OCI-M2 (cell line): ENCODE results near the gene CCK.
"Not testable (repeated sequence)": the region's sequence is repeated elsewhere in the genome, so short reads cannot be mapped to it uniquely, and the experiment has no call there.

Experiments
- DNase-seq: peaks from one replicate; lab custom pipeline; 2025; ENCODE audit not compliant: unreplicated experiment; lab: John Stamatoyannopoulos, UW

CCK gene, protein sequence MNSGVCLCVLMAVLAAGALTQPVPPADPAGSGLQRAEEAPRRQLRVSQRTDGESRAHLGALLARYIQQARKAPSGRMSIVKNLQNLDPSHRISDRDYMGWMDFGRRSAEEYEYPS

DNA sequence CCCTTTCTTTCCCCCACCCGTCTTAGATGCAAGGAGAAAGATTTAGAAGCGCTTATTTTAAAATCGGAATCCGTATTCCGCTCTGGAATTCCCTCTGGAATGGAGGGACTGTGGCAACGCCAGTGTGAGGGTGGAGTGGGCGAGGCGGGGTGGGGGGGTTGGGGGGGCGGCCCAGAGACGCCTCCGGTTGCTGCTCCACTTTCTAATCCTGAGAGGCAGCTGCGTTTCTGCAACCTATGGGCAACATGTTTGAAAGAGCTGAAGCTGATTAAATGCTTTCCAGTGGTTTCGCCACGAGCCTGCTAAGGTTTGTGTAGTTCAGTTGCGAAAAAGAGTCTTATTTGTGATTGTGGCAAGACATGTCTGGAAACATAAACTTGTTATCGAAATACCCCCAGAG lies at the start of gene CCK:
Gene CCK, minus strand, starts transcription at position 101 of the 400 bp plus-strand sequence. CDS start 2,555 bp downstream, outside the sequence.
- no peak for DNase-seq

DNA sequence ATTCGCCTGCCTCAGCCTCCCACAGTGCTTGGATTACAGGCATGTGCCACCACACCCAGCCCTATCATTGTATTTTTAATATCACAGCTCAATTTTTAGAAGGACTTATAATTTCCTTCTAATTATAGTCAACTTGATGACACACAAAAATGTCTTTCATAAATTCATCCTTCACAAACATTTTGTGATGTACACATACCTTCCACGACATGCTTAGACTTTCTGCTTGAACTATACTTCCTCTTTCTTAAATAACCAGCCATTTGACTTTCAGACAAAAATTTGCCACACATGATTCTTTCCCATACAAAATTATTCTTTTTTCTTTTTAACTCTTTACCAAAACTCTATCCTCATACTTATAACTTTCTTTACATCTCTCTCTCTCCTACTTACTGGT lies 48.4 kb upstream of the CCK start:
- DNase-seq: no peak

DNA sequence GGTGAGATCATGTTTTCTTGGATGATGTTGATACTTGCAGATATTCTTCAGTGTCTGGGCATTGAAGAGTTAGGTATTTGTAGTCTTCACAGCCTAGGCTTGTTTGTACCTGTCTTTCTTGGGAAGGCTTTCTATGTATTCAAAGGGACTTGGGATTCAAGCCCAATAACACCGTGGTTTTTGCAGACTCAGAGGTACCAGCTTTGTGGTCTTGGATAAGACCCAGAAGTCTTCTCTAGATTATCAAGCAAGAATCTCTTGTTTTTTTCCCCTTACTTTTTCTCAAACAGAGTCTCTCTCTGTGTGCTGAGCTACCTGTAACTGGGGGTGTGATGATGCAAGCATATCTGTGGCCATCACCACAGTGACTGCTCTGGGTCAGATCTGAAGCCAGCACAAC lies 42.7 kb upstream of the CCK start:
- no peak for DNase-seq

DNA sequence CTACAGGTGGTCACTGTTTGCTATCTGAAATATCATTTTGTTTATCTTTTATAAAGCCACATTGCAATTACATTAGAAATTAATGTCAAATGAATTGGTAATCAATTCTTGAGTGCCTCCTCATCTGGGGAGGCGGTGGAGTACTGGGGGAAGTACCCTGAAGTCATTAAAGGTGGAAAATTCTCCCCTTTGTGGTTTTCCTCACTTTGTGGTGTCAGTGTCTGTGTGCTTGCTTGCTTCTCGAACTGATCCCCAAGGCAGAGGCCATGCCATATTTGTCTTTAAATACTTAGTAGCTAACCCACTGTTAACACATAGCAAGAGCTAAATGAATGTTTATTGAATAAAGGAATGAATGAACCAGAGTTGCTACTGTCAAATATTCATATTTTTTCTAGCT lies 40.5 kb upstream of the CCK start:
- DNase-seq: no peak

DNA sequence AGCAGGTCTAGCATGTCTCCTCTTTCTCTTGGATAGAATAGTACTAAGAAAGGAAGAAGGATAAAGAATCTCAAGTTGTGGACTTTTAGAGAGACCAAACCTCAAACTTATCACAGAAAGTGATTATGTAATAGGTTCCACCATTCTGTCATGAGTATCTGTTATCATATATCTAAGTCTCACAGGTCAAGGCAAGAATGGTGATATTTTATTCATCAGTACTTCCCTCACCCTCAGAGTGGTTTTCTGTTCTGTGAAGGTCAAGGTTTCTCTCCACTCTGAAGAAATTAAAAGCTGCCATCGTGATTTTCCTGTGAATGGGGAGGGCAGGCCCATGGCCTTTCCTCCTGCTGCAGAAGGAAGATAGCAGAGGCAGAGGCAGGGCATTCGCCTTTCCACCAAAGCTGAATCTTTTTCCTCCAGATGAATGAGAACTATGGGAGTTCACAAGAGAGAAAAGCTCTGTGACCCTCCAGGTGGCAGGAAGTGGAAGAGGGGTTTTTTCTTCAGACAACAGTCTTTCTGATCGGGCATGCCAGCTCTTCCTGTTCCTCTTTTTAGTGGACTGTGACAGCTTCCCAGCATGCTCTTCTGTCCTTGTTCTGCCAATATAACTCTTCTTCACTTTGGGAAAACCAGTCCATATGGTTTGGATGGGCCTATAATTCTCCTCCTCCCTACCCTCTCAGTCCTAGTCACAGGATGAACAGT lies 37.1 kb upstream of the CCK start:
- DNase-seq: no peak

DNA sequence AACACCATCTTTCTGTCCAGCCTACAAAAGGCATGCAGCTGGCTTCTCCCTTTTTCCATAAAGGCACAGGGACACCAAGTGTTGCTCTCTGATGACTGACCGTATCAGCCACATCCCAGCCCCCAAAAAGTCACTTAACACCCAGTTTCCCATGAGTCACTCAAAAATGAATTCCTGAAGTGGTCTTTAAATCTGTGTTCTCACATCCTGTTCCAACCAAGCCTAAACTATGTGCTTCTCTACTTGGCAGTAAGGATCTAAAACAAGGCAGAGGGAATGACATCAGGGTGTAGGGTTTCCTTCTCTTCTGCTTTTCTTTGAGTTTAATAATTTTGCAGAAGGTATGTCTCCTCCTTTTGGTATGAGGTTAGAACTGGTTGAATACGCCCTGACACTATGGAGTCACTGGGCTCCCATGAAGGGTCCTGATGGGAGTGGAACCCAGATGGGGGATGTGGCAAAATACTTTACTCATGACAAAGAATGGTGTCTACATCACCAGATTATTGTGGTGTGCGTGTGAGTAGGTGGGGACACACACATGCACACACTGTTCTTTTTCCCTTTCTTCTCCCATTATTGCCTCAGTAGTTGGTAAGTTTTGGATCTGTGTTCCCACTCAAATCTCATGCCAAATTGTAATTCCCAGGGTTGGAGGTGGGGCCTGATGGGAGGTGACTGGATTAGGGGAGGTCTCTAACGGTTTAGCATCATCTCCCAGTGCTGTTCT lies 35.6 kb upstream of the CCK start:
- DNase-seq: no peak

DNA sequence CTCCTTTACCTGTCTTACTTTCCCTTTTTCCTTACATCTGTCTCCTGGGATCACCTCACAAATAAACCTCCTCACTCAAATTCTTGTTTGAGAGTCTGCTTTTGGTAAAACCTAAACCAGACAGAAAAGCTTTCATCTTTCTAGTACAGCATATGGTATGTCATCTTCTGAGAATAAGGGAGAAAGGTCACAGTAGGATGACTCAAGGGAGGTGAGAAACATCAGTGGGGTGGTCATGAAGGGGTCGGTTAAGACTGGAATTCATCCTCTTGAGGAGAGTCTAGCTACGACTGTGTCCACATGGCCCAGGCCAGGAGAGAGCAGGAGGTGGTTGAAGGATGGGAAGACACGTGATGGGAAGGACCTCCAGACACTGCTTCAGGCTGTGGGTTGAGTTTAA lies 34.8 kb upstream of the CCK start:
- no peak for DNase-seq

DNA sequence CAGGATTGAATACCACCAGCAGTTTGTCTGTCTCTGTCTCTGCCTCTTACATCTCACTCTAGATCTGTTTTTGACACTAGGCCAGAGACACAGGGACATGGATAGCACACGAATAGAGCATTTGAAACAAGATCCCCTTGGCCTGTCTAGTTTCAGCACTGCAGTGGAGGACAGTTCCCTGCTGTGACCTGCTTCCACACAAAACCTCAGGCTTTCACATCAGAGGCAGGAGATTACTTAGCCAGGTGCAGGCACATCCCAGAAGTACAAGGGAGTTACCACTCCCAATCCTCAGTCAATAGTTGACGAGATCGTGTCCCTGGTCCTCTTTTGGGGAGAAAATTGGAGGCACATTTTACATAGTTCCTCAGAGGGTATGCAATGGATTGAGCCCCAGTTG lies 34.0 kb upstream of the CCK start:
- no peak for DNase-seq

DNA sequence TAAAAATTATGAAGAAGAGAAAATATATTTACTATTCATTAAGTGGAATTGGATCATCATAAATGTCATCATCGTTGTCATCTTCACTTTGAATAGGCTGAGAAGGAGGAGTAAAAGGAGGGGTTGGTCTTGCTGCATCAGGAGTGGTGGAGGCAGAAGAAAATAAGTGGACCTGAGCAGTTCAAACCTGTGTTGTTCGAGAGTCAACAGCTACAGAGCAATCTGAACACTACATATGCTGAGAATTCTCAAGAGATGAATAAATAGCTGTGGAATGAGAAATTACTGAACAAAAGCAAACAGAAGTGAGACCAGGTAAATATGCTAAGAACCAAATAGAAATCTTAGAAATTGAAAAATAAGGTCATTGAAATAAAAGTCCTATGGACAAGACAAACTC lies 32.3 kb upstream of the CCK start:
- DNase-seq: no peak

DNA sequence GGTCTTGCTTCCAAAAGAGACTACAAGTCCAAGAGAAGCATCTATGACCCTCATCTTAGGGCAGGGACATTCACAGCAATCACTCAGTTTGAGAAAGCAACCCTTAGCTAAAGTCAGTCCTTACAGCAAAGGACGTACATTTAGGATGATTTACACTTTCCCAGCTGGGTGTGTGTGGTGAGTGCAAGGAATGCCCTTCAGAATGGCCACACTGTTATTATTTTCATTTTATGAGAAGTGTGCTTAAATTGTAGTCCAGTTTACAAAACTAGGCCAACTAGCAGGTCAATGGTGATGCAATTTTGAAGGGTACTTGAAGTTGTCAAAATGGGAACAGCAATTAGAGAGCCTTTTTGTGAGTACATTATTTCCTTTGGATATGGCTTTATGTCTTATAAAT lies 26.0 kb upstream of the CCK start:
- DNase-seq: no peak

DNA sequence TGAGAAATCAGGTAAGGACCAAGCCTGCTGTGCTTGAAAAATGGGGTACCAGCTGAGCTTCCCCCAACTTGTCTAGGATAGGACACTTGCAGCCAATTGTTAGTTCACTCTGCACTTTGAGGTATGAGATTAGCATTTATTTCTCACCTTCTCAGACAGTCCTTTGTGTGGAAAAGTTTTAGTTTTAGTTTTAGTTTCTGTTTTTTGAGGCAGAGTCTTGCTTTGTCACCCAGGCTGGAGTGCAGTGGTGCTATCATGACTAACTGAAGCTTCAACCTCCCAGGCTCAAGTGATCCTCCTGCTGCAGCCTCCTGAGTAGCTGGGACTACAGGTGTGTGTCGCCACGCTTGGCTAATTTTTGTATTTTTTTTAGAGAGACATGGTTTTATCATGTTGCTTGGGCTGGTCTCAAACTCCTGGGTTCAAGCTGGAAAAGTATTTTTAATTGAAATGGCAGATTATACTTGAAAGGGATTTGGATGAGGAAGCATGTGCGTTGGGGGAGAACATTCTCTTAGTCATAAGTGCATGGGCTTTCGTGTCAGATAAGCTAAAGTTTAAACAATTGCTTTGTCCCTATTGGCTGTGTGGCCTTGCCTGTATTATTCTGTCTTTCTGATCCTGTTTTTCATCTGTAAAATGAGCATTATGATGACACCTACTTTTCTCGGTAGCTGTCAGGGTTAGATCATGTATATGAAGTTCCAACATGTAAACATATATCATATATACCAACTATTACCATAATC lies 25.2 kb upstream of the CCK start:
- DNase-seq: no peak

DNA sequence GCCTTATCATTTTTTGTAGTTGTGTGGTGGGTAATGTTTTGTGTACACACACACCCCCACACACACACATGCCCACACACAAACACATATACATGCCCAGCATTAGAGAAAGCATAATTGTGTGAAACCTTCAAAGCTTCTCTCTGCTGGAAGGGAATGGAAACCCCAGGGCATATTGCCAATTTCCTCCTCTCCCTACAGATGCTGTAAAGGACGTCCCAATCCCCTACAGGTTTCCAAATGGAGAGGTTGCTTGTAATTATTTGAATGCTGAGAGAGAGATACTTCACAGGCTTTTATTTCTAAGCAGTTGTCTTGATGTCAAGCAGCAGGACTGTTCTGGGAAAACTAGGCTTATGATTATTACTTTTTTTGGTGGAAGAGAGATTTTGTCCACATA lies 23.0 kb upstream of the CCK start:
- no peak for DNase-seq

DNA sequence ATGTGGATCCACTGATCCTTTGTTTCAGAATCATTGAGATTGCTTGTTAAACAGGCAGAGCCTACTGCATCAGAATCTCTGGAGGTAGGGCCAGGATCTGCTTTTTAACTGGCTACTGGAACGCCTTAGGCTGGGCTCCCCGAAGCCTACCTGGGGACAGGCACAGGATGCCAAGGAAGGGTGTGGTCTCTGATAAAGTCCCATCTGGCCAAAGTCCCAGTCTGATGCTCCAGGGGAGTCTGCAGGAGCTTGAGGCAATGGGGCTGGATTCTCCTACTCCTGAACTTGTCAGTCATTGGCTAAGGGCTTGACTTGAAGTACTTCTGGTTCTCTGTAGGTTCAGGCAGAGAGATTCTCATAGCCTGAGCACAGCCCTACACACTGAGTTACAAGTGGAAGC lies 22.4 kb upstream of the CCK start:
- DNase-seq: no peak

DNA sequence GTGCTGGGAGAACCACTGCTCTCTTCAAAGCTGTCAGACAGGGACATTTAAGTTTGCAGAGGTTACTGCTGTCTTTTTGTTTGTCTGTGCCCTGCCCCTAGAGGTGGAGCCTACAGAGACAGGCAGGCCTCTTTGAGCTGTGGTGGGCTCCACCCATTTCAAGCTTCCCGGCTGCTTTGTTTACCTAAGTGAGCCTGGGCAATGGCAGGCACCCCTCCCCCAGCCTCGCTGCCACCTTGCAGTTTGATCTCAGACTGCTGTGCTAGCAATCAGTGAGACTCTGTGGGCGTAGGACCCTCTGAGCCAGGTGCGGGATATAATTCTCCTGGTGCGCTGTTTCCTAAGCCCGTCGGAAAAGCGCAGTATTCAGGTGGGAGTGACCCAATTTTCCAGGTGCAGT lies 21.4 kb upstream of the CCK start:
- not testable (repeated sequence) for DNase-seq

DNA sequence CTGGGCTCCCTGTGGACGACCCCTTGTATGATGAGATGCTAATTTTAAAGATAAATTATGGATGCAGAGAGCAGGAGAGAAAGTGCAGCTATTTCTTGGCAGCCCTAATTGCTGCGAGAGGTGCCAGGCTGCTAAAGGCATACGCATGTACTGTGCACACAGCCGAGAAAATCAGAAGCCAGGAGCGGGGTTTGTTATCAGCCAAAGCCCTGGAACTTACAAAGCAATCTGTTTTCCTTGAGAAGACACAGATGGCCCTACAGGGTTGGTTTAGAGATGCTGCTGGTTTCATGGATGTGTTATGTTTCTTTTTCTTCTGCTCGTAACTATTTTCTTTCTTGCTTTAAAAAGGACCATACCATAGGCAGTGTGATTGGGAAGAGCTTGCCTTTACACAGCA lies 11.7 kb upstream of the CCK start:
- no peak for DNase-seq

DNA sequence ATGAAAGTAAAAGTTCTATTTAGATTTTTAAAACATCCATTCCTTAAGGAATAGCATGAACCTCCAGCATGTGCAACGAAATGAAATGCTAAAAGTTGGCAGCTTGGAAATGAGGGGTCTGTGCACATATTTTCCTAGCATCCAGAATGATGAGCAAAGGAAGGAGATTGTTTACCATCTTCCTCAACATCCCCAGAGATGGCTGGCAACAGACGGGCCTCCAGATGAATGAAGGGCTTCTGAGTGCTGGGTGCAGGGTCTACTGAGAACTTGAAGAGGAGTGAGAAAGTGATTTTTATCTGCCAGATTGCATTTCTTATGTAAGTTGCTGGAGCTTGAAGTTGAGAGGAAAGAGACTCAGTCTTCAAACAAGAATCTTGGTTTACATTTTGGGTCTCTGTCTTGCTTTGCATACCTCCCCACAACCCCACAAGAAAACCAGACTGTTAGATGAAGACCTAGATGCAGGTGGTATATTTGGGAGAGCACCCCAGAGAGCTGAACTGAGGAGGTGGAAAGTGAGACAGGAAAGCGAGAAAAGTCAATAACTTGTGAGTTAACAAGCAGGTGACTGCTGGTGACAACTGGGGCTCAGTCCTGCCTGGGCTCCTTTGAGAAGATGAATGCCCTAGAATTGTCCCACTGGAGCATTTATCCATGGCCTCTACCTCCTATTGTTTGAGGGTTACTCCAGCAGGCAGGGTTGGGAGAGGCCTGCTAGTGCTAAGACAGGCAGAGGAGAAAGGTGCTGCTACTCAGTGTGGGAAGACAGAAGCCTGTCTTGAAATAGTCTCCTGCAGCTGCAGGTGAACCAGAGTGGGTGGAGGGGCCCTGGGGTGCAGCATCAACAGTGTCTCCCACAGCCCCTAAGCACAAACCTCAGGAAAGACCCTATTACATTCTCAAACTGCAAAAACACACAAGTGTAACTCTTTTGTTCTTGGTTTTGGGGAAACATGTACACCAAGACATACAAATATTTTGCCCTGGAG lies 10.5 kb upstream of the CCK start:
- no peak for DNase-seq

DNA sequence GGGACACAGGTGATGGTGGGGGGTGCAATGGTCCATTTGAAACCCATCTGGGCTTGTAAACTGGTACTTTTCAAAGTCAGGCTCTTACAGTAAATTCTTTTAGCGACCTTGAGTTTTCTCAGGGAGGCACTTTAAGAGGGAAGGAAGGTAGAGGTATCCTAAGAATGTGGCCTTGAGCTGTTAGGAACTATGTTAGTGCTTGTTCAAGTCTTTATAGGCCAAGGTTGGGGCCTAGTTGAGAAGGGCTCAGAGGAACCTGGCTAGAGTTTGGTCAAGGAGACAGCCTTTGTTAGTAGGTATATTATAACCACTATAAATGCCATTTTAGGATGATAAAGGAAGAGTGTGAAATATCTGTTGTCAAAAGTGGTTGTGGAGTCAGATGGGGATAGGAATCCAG lies 9.2 kb upstream of the CCK start:
- DNase-seq: no peak

DNA sequence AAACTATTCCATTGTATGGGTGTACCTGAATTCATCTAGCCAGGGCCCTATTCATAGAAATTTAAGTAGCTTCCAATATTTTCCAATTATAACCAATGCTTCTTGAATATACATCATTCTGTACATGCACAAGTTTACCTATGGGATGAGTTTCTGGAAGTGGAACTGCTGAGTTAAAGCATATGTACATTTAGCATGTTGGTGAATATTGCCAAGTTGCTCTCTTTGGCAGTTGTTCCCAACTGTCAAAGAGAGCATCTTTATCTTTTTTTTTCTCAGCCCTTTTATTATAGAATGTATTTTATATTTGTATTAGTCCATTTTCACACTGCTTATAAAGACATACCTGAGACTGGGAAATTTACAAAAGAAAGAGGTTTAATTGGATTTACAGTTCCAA lies 8.3 kb upstream of the CCK start:
- no peak for DNase-seq

DNA sequence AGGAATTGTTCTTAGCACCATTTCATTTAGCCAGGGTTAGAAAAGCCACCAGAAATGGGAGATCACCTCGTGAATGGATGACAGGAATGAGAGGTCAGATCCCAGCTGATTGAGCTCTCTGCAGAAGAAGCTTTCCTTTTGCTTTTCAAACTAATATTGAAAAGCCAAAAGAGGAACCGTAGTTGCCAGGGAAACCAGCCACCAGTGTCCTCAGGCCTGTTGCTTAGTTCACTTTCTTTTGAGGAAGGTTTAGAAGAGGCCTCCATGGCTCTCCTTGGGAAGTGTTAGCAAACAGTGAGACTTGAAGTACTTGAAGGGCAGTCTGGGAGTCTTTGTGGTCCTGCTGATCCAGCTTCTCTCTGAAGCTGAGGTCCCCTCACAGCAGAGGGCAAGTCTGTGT lies 7.4 kb upstream of the CCK start:
- DNase-seq: no peak

DNA sequence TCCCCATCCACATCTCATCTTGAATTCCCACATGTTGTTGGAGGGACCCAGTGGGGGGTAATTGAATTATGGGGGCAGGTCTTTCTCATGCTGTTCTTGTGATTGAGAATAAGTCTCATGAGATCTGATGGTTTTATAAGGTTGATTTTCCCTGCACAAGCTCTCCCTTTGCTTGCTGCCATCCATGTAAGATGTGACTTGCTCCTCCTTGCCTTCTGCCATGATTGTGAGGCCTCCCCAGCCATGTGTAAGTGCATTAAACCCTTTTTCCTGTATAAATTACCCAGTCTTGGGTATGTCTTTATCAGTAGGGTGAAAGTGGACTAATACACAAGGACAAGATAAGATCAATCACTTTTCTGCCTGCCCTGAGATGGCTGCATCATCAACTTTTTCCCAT lies 5.8 kb upstream of the CCK start:
- DNase-seq: no peak

DNA sequence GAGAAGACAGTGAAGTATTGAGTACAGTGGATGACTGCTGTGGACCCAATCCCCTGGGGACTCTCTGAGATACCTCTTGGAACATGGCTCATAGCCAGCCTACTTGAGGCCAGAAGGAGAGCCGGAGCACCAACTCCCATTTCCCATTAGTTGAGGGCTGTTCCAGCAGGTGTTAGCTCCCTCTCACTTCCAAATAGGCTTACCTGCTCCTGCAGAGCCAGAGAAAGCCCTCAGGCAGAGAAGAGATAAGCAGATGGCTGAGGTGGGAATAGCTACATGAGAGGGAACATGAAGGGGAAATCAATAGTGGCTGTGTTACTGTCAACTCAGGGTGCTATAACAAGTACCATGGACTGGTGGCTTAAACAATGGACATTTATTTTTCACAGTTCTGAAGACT lies 4.6 kb upstream of the CCK start:
- DNase-seq: no peak
